PC-9 (cell line): ENCODE data around the gene IL1A. TPM values are rescaled to one million over a fixed set of nuclear protein-coding genes. Genes with fewer than 3 reads are reported as not detected.

Experiments
- BruUV-seq: library from RNA; stranded (reverse); fragments of 400-500 nt; replicated peaks from 2 replicates; lab custom pipeline; 2021; lab: Mats Ljungman, UMichigan
- CTCF ChIA-PET: fragments of 300-600 bp; sonication (Branson Sonifier 250); formaldehyde crosslinking; loops from one replicate; lab custom pipeline; 2022; ENCODE audit warnings: antibody characterized with exemption; lab: Charles Lee
- POLR2A ChIA-PET: fragments of 300-600 bp; sonication (Branson Sonifier 250); formaldehyde crosslinking; loops from one replicate; lab custom pipeline; 2022; ENCODE audit warnings: antibody characterized with exemption; ENCODE audit not compliant: unreplicated experiment; lab: Charles Lee
- DNase-seq, 2 experiments: peaks; one replicate each; pipeline versions ENCODE4 v3.0.0 to v3.0.0-alpha.2; 2015 to 2022; ENCODE audit warnings: mixed read lengths in 1 of 2
- H2AFZ ChIP-seq: fragments of 200-600 bp; sonication (generic); 2 replicates; pipeline ENCODE4 v1.8.1; 2017; ENCODE audit warnings: antibody characterized with exemption
- H3F3A ChIP-seq: fragments of 200-600 bp; sonication (generic); 2 replicates; pipeline ENCODE4 v1.8.1; 2017; ENCODE audit warnings: antibody characterized with exemption, mild to moderate bottlenecking, low read depth; ENCODE audit not compliant: insufficient read depth
- H3K27ac ChIP-seq: fragments of 200-600 bp; sonication (generic); 2 replicates; pipeline ENCODE4 v1.6.1; 2016; ENCODE audit warnings: mixed run types
- H3K27me3 ChIP-seq: fragments of 200-600 bp; sonication (generic); 2 replicates; pipeline ENCODE4 v1.6.1; 2016; ENCODE audit warnings: low read depth, mixed run types; ENCODE audit not compliant: insufficient read depth
- H3K36me3 ChIP-seq: fragments of 200-600 bp; sonication (generic); 2 replicates; pipeline ENCODE4 v1.6.1; 2016; ENCODE audit warnings: low read depth, mixed run types
- H3K4me1 ChIP-seq: fragments of 200-600 bp; sonication (generic); replicated peaks from 2 replicates; pipeline ENCODE4 v1.6.1; 2016; ENCODE audit warnings: mixed run types; ENCODE audit not compliant: insufficient read depth
- H3K4me2 ChIP-seq: fragments of 200-600 bp; sonication (generic); 2 replicates; pipeline ENCODE4 v1.6.1; 2017; ENCODE audit warnings: mixed run types
- H3K4me3 ChIP-seq: fragments of 200-600 bp; sonication (generic); 2 replicates; pipeline ENCODE4 v1.6.1; 2016; ENCODE audit warnings: mixed run types
- H3K79me2 ChIP-seq: fragments of 200-600 bp; sonication (generic); 2 replicates; pipeline ENCODE4 v1.6.1; 2017; ENCODE audit warnings: low read depth, mixed run types
- H3K9me2 ChIP-seq: fragments of 200-600 bp; sonication (generic); 2 replicates; pipeline ENCODE4 v1.8.1; 2017; ENCODE audit warnings: mild to moderate bottlenecking; ENCODE audit not compliant: insufficient read depth
- H3K9me3 ChIP-seq: fragments of 200-600 bp; sonication (generic); 2 replicates; pipeline ENCODE4 v1.8.1; 2016; ENCODE audit warnings: low read depth; ENCODE audit not compliant: insufficient read depth
- H4K20me1 ChIP-seq: fragments of 200-600 bp; sonication (generic); 2 replicates; pipeline ENCODE4 v1.8.1; 2017; ENCODE audit not compliant: insufficient read depth
- EZH2 ChIP-seq: fragments of 200-600 bp; sonication (generic); IDR thresholded peaks from 2 replicates; pipeline ENCODE4 v1.8.0; 2017; ENCODE audit warnings: antibody characterized with exemption, low read depth
- intact Hi-C: fragments of 100-400 bp; cut with micrococcal nuclease; formaldehyde crosslinking; loops from one replicate; pipeline ENCODE4 v1.10.0; 2022; ENCODE audit not compliant: unreplicated experiment
- total RNA-seq: library from RNA; stranded (reverse); gene quantifications from 2 replicates; pipeline ENCODE4 v1.2.3, GENCODE V29; 2021
- TF ChIP-seq, protein P1 (sequence below): fragments of 200-600 bp; sonication (generic); conservative IDR thresholded peaks from 2 replicates; pipeline ENCODE4 v1.6.1; 2017; ENCODE audit warnings: mixed run types, antibody characterized with exemption, mild to moderate bottlenecking, moderate library complexity

The IL1A gene
- total RNA-seq, 1 experiment from 2014 or later: 0.55 TPM

- H3F3A ChIP-seq: no peaks in the 10 kb centered on the region; the same call in 1 of the 2 replicates
- no peaks in the 10 kb centered on the region for H4K20me1 ChIP-seq
- no peak overlapping the region for H3K27ac ChIP-seq
- no peaks in the 10 kb centered on the region for H3K27me3 ChIP-seq
- DNase-seq: no peak
- H3K36me3 ChIP-seq: no peaks in the 10 kb centered on the region
- ChIA-PET CTCF (no interaction called here), POLR2A (no interaction called here)
- H3K4me3 ChIP-seq: no peak overlapping the region
- peaks cover 6% of the 10 kb centered on the region; the same call in 1 of the 2 replicates for H3K4me1 ChIP-seq
- H3K9me2 ChIP-seq: no peaks in the 10 kb centered on the region
- TF ChIP-seq, protein P1, sequence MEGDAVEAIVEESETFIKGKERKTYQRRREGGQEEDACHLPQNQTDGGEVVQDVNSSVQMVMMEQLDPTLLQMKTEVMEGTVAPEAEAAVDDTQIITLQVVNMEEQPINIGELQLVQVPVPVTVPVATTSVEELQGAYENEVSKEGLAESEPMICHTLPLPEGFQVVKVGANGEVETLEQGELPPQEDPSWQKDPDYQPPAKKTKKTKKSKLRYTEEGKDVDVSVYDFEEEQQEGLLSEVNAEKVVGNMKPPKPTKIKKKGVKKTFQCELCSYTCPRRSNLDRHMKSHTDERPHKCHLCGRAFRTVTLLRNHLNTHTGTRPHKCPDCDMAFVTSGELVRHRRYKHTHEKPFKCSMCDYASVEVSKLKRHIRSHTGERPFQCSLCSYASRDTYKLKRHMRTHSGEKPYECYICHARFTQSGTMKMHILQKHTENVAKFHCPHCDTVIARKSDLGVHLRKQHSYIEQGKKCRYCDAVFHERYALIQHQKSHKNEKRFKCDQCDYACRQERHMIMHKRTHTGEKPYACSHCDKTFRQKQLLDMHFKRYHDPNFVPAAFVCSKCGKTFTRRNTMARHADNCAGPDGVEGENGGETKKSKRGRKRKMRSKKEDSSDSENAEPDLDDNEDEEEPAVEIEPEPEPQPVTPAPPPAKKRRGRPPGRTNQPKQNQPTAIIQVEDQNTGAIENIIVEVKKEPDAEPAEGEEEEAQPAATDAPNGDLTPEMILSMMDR: no peak
- no peak for TF ChIP-seq EZH2
- H3K4me2 ChIP-seq: no peak overlapping the region
- H3K9me3 ChIP-seq: no peaks in the 10 kb centered on the region
- intact Hi-C loops: no loop called here
- BruUV-seq: no TSS peak
- H3K79me2 ChIP-seq: no peaks in the 10 kb centered on the region
- H2AFZ ChIP-seq: no peak overlapping the region
Measured at GRCh38 chr2:112821682-112822081, 37.4 kb upstream of the IL1A start.

DNA sequence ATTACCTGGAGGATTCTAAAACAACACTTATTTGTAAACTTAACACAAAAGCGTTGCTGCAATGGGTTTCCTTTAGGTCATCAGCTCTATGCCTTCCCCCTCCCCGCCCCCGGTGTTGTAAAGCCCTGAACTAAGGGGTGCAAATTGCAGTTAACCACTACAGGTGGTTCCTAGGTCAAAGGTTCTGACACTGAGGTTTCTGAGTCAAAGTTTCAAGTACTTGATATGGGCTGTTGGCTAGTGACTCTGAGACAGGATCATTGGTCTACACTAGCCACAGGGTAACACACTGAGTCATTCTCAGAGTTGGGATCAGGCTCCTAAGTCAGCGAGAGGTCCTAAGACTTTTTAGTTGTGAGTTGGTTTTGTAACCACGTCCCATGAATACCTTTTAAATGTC lies 36.8 kb upstream of the IL1A start:
- Histone ChIP-seq H3K9me3 (no peaks in the 10 kb centered on the region), H3K4me1 (peaks cover 6% of the 10 kb centered on the region; the same call in 1 of the 2 replicates), H3K36me3 (no peaks in the 10 kb centered on the region), H3K9me2 (no peaks in the 10 kb centered on the region), H3K4me3 (no peak overlapping the region), H2AFZ (no peak overlapping the region), H3F3A (no peaks in the 10 kb centered on the region; the same call in 1 of the 2 replicates), H3K27ac (no peak overlapping the region), H4K20me1 (no peaks in the 10 kb centered on the region), H3K4me2 (no peak overlapping the region), H3K79me2 (no peaks in the 10 kb centered on the region), H3K27me3 (no peaks in the 10 kb centered on the region)
- DNase-seq: no peak
- intact Hi-C loops: no loop called here
- POLR2A ChIA-PET: interaction anchor here (0.5 kb wide), 1 partner anchor 31 kb away, joined by 5 read pairs; no protein-coding TSS in a partner anchor
- CTCF ChIA-PET: no interaction called here
- no TSS peak for BruUV-seq
- TF ChIP-seq, protein P1: no peak
- no peak for TF ChIP-seq EZH2

GRCh38 chr2:112820343-112820742 lies 36.0 kb upstream of the IL1A start:
- no TSS peak for BruUV-seq
- intact Hi-C loops: no loop called here
- ChIA-PET CTCF (no interaction called here), POLR2A (interaction anchor here (0.5 kb wide), 1 partner anchor 30 kb away, joined by 5 read pairs; no protein-coding TSS in a partner anchor)
- no peaks in the 10 kb centered on the region for H3K27me3 ChIP-seq
- no peak overlapping the region for H3K4me2 ChIP-seq
- H4K20me1 ChIP-seq: no peaks in the 10 kb centered on the region
- DNase-seq: no peak
- no peak overlapping the region for H2AFZ ChIP-seq
- no peaks in the 10 kb centered on the region for H3K9me2 ChIP-seq
- H3K4me3 ChIP-seq: no peak overlapping the region
- no peaks in the 10 kb centered on the region for H3K9me3 ChIP-seq
- no peaks in the 10 kb centered on the region; the same call in 1 of the 2 replicates for H3F3A ChIP-seq
- H3K36me3 ChIP-seq: no peaks in the 10 kb centered on the region
- TF ChIP-seq, protein P1: no peak
- no peak for TF ChIP-seq EZH2
- peaks cover 6% of the 10 kb centered on the region; the same call in 1 of the 2 replicates for H3K4me1 ChIP-seq
- no peaks in the 10 kb centered on the region for H3K79me2 ChIP-seq
- no peak overlapping the region for H3K27ac ChIP-seq
